Transverse colon (tissue), 4 donors: ENCODE data around the gene EDNRA. TPM values are rescaled to one million over a fixed set of nuclear protein-coding genes. Genes with fewer than 3 reads are reported as not detected.

Experiments used
- DNase-seq: peaks from one replicate; pipeline ENCODE4 v3.0.0-alpha.2; 2019
- H3K27ac ChIP-seq, 4 donors: fragments of 200-600 bp; sonication (generic); 2 replicates each; pipeline ENCODE4 v1.5.1; 2016 to 2018; ENCODE audit warnings: inconsistent platforms in 4 of 4
- H3K27me3 ChIP-seq: fragments of 200-600 bp; sonication (generic); 2 replicates; pipeline ENCODE4 v1.5.1; 2017; ENCODE audit warnings: inconsistent platforms
- H3K36me3 ChIP-seq, 4 donors: fragments of 200-600 bp; sonication (generic); 2 replicates each; pipeline ENCODE4 v1.5.1; 2017 to 2019; ENCODE audit warnings: inconsistent platforms in 4 of 4
- H3K4me1 ChIP-seq, 4 donors: fragments of 200-600 bp; sonication (generic); 2 replicates each; pipeline ENCODE4 v1.5.1; 2017 to 2020; ENCODE audit warnings: inconsistent platforms in 4 of 4
- H3K4me3 ChIP-seq, 4 donors: fragments of 200-600 bp; sonication (generic); 1 replicate in 1 of 4; 2 replicates in 3 of 4; pipeline versions ENCODE4 v1.5.1 to v1.6.1; 2017 to 2019; ENCODE audit warnings: inconsistent platforms in 4 of 4
- H3K9me3 ChIP-seq, 2 donors: fragments of 200-600 bp; sonication (generic); 2 replicates each; pipeline ENCODE4 v1.5.1; 2017 to 2019; ENCODE audit warnings: inconsistent platforms in 2 of 2
- EP300 ChIP-seq: sonication (generic); formaldehyde crosslinking; IDR thresholded peaks from one replicate; pipeline ENCODE4 v1.6.1; 2017; ENCODE audit warnings: antibody characterized with exemption, low read depth
- POLR2A ChIP-seq: fragments of 450-650 bp; IDR thresholded peaks from one replicate; pipeline ENCODE4 v1.6.1; 2016; ENCODE audit warnings: antibody characterized with exemption, mild to moderate bottlenecking, moderate library complexity
- POLR2AphosphoS5 ChIP-seq, 3 donors: sonication (generic); formaldehyde crosslinking; IDR thresholded peaks; one replicate each; pipeline ENCODE4 v1.6.1; 2016; ENCODE audit warnings: antibody characterized with exemption in 3 of 3
- WGBS, 2 donors: methylation state at CpG; one replicate each; pipeline ENCODE4 v1.1.5; 2018; ENCODE audit warnings: low coverage in 1 of 2; 5-methylcytosine and 5-hydroxymethylcytosine counted together
- in situ Hi-C, 4 donors: fragments of 200-750 bp; cut with MboI; loops; one replicate each; pipeline versions ENCODE4 v1.15.0 to v1.15.1; 2017; ENCODE audit warnings: low sequenced_read_pairs in 3 of 4, low pct_ligation_motif_present in 1 of 4, low pct_unique_long_range_greater_than_20kb in 1 of 4
- intact Hi-C: fragments of 100-400 bp; cut with DNase I; formaldehyde crosslinking; loops from one replicate; pipeline ENCODE4 v1.15.1; 2023; ENCODE audit warnings: low total_unique reads
- total RNA-seq, 4 donors: library from RNA; depleted of rRNA; stranded (reverse); fragments of >200 nt; gene quantifications; one replicate each; pipeline ENCODE4 v1.1.0, GENCODE V29; 2016
- TF ChIP-seq, protein P1 (sequence below), 5 experiments: fragments of 200-600 bp in 3 of 5; fragments of 450-650 bp in 2 of 5; sonication (generic) in 3 of 5; IDR thresholded peaks; 1 replicate in 2 of 5; 2 replicates in 3 of 5; pipeline ENCODE4 v1.5.1; 2016 to 2017; ENCODE audit warnings: antibody characterized with exemption in 5 of 5, inconsistent platforms in 3 of 5, mild to moderate bottlenecking in 2 of 5, moderate library complexity in 1 of 5

EDNRA gene
- total RNA-seq, 4 donors from 2014 or later: 0.55 to 3.8 (median 1.1) TPM; not detected in 1

DNA sequence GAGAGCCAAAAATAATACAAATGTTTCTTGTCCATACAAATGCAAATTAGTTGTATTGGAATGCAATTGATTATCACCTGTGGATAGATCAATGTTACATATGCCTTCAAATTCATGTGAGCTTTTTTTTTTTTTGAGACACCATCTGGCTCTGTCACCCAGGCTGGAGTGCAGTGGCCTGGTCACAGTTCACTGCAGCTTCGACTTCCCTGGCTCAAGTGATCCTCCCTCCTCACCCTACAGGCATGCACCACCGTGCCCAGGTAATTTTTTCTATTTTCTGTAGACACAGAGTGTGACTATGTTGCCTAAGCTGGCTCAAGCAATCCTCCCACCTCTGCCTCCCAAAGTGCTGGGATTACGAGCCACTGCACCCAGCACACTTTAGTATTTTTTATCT lies 97.7 kb downstream of the EDNRA start:
- Histone ChIP-seq H3K4me1 (no peaks in the 10 kb centered on the region), H3K27ac (no peak overlapping the region), H3K36me3 (no peaks in the 10 kb centered on the region), H3K27me3 (no peaks in the 10 kb centered on the region), H3K4me3 (no peak overlapping the region), H3K9me3 (no peaks in the 10 kb centered on the region)
- in situ Hi-C loops: loop anchor here in 3 of 4 donors (25.0 kb wide), 2 partner anchors 416 to 566 kb away; no protein-coding TSS in a partner anchor
- intact Hi-C loops: no loop called here
- no peak for DNase-seq
- TF ChIP-seq EP300: no peak
- TF ChIP-seq, protein P1, sequence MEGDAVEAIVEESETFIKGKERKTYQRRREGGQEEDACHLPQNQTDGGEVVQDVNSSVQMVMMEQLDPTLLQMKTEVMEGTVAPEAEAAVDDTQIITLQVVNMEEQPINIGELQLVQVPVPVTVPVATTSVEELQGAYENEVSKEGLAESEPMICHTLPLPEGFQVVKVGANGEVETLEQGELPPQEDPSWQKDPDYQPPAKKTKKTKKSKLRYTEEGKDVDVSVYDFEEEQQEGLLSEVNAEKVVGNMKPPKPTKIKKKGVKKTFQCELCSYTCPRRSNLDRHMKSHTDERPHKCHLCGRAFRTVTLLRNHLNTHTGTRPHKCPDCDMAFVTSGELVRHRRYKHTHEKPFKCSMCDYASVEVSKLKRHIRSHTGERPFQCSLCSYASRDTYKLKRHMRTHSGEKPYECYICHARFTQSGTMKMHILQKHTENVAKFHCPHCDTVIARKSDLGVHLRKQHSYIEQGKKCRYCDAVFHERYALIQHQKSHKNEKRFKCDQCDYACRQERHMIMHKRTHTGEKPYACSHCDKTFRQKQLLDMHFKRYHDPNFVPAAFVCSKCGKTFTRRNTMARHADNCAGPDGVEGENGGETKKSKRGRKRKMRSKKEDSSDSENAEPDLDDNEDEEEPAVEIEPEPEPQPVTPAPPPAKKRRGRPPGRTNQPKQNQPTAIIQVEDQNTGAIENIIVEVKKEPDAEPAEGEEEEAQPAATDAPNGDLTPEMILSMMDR (IDR thresholded peaks at IDR 0.05): no peak
- TF ChIP-seq POLR2AphosphoS5 (IDR thresholded peaks at IDR 0.05): no peak
- no peak for TF ChIP-seq POLR2A
- WGBS, 2 donors: 64 to 68% methylated on average over 3 of the region's 3 CpGs

DNA sequence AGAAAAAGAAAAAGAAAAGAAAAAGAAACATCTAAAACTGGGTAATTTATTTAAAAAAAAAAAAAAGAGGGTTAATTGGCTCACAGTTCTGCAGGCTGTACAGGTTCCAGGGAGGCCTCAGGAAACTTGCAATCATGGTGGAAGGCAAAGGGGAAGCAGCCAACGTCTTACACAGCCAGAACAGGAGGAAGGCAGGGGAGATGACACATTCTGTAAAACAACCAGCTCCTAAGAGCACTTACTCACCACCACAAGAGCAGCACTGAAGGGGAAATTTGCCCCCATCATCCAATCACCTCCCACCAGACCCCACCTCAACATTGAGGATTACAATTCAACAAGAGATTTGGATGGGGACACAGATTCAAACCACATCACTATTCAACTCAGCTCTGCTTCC lies 99.5 kb downstream of the EDNRA start:
- TF ChIP-seq POLR2A: no peak
- TF ChIP-seq POLR2AphosphoS5 (IDR thresholded peaks at IDR 0.05): no peak
- TF ChIP-seq, protein P1 (IDR thresholded peaks at IDR 0.05): no peak
- TF ChIP-seq EP300: no peak
- H3K36me3 ChIP-seq: no peaks in the 10 kb centered on the region
- intact Hi-C loops (loop anchor here (10.0 kb wide), 1 partner anchor 66 kb away; no protein-coding TSS in a partner anchor), in situ Hi-C loops (loop anchor here (10.0 to 25.0 kb wide), 3 partner anchors 418 to 568 kb away; no protein-coding TSS in a partner anchor)
- H3K4me3 ChIP-seq: no peak overlapping the region
- no peaks in the 10 kb centered on the region for H3K9me3 ChIP-seq
- no peaks in the 10 kb centered on the region for H3K27me3 ChIP-seq
- WGBS, 2 donors: 25 to 47% methylated on average over 1 of the region's 1 CpG
- H3K4me1 ChIP-seq: no peaks in the 10 kb centered on the region
- no peak for DNase-seq
- H3K27ac ChIP-seq: no peak overlapping the region

DNA sequence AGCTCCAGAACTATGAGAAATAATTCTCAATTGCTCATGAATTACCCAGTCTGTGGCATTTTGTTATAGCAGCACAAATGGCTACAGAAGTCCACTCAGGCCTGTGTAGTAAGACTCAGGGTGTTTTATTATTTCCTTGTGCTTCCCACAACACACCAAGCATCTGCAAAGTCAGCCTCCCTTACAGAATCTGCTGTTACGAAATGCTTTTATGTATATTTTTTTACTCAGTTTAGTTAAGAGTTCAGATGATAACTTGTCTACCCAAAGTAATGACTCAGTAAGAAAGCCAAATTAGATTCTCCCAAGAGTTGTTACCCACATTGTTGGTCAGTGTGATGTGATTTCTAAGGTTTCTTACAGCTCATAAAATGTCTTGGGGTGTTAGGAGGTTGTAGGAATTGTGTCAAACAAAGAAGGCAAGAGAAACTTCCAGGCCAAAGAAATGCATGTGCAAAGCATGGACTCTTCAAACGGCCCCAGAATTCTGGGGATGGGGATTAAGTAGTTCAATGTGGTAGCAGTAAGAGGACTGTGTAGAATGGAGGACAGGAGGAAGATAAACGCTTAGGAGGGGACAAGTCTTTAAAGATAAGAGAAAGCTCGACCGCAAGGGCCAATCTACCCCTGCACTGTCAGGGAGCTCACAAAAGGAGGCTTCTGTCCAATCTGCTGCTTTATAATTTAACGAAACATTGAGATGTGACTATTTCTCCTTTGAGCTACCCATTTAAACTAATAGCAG lies 100.9 kb downstream of the EDNRA start:
- intact Hi-C loops: loop anchor here (10.0 kb wide), 1 partner anchor 67 kb away; no protein-coding TSS in a partner anchor

More for the DNA sequence above, 100.9 kb downstream of the EDNRA start:
- TF ChIP-seq POLR2A: no peak
- no peak for TF ChIP-seq POLR2AphosphoS5 (IDR thresholded peaks at IDR 0.05)
- TF ChIP-seq EP300: no peak
- TF ChIP-seq, protein P1 (IDR thresholded peaks at IDR 0.05): no peak
- DNase-seq: no peak
- Histone ChIP-seq H3K9me3 (no peaks in the 10 kb centered on the region), H3K4me1 (no peaks in the 10 kb centered on the region), H3K27me3 (no peaks in the 10 kb centered on the region), H3K27ac (no peak overlapping the region), H3K4me3 (no peak overlapping the region), H3K36me3 (no peaks in the 10 kb centered on the region)
- WGBS, 2 donors: 80 to 86% methylated on average over 4 to 6 of the region's 6 CpGs
- in situ Hi-C loops: loop anchor here (10.0 to 25.0 kb wide), 3 partner anchors 419 to 569 kb away; no protein-coding TSS in a partner anchor
